Activated naive CD8-positive, alpha-beta T cell treated with anti-CD3 and anti-CD28 coated beads, Interleukin-2, amount 50 U/mL, for 24 hours (primary cell): Measurements from ENCODE around the gene LYRM1.
"Not testable (repeated sequence)": the region's sequence is repeated elsewhere in the genome, so short reads cannot be mapped to it uniquely, and the experiment has no call there.

Experiments used
- ATAC-seq: fragments of 150-1000 bp; cut with Tn5 transposase; one replicate; pipeline ENCODE4 v1.10.0; 2021
- DNase-seq: peaks from one replicate; pipeline ENCODE4 v3.0.0; 2021
- H3K27ac Mint-ChIP-seq: one replicate; pipeline ENCODE4 v1.8.0; 2021; ENCODE audit warnings: mild to moderate bottlenecking, mixed read lengths
- H3K27me3 Mint-ChIP-seq: one replicate; pipeline ENCODE4 v1.8.0; 2021; ENCODE audit warnings: mixed read lengths
- H3K36me3 Mint-ChIP-seq: one replicate; pipeline ENCODE4 v1.8.0; 2021; ENCODE audit warnings: low read depth, mixed read lengths
- H3K4me1 Mint-ChIP-seq: one replicate; pipeline ENCODE4 v1.8.0; 2021; ENCODE audit warnings: mixed read lengths
- H3K4me3 Mint-ChIP-seq: one replicate; pipeline ENCODE4 v1.8.0; 2021; ENCODE audit warnings: mild to moderate bottlenecking, moderate library complexity, mixed read lengths
- H3K9me3 Mint-ChIP-seq: one replicate; pipeline ENCODE4 v1.8.0; 2021; ENCODE audit warnings: mixed read lengths

Gene LYRM1

GRCh38 chr16:20900299-20901067 is at the start of gene LYRM1, which contains the start of gene DCUN1D3:
Gene LYRM1 (plus strand): TSS chr16:20900771. CDS start chr16:20915556, 14,785 bp downstream.
Gene DCUN1D3 (minus strand): TSS chr16:20900358. CDS start chr16:20862538, 37,820 bp downstream.
- H3K9me3 Mint-ChIP-seq, result no peaks in the 10 kb centered on the region
- ATAC-seq (peak; percentile 93), DNase-seq (peak; percentile 93)
- H3K27ac Mint-ChIP-seq, result peak within 1 kb of the TSS; percentile 99
- H3K4me1 Mint-ChIP-seq, result peaks cover 77% of the 10 kb centered on the region
- peak within 1 kb of the TSS; percentile 94 for H3K4me3 Mint-ChIP-seq
- H3K27me3 Mint-ChIP-seq, result no peaks in the 10 kb centered on the region
- peaks cover 34% of the 10 kb centered on the region for H3K36me3 Mint-ChIP-seq

DNA sequence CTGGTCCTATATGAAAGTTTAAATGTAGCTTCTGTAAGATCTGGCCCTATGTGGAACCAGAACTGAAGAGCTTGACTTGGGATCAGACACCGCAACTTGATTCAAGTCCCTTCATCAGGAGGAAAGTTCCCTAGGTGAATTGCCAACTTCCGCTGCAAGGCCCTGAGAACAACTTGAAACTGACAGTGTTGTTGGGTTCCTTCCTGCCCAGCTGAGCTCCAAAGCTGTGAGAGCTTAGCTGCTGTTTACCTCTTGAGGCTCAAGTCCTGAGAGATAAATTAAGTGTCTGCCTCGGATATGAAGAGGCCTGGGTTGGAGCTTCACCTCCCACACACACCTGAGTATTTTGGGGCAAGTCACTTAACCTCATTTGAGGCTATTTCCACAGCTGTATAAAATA is 49.6 kb upstream of the LYRM1 start:
- ATAC-seq (no peak), DNase-seq (no peak)
- H3K9me3 Mint-ChIP-seq, result no peaks in the 10 kb centered on the region
- peaks cover 8% of the 10 kb centered on the region for H3K36me3 Mint-ChIP-seq
- no peaks in the 10 kb centered on the region for H3K27me3 Mint-ChIP-seq
- no peak overlapping the region for H3K4me3 Mint-ChIP-seq
- H3K4me1 Mint-ChIP-seq, result peaks cover 5% of the 10 kb centered on the region
- no peak overlapping the region for H3K27ac Mint-ChIP-seq

DNA sequence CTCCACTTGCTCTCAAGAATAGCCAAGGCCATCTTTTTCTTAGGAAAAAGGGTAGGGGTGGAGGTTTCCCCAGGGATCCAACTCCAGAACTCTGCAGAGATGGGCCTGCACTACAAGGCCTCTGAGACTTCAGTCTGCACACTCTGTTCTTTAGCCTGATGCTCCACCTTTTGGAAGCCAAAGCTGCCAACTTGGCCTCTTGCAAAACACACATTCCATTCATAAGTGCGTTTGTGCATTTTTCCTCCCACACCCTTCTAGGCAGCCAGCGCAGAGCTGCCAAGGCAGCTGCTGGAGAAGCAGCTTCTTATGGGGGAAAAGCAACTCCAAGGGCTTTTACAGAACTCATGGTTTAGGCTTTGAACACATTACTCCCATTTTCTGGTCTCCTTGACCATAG is 49.0 kb upstream of the LYRM1 start:
- H3K36me3 Mint-ChIP-seq, result peaks cover 8% of the 10 kb centered on the region
- H3K27me3 Mint-ChIP-seq, result no peaks in the 10 kb centered on the region
- DNase-seq (no peak), ATAC-seq (no peak)
- H3K27ac Mint-ChIP-seq, result no peak overlapping the region
- H3K4me3 Mint-ChIP-seq, result no peak overlapping the region
- peaks cover 5% of the 10 kb centered on the region for H3K4me1 Mint-ChIP-seq
- H3K9me3 Mint-ChIP-seq, result no peaks in the 10 kb centered on the region

DNA sequence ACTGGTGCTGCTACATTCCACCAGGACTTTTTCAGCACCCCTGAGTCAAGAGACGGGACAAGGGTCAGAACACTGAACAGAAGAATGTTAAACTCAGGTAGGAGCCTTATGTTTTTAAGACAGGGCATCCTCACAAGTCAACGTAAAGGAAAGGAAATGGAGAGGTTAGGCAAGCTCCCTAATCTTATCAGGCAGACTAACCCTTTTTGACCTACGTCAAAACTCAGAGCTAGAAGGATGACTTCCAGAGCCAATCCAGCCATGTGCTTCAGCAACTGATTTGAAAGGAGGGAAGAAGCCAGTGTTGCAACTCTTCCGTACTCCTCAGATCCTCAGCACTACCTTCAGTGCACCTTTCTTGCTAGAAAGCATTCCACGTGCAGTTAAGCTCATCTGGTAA is 47.4 kb upstream of the LYRM1 start:
- Mint-ChIP-seq H3K4me1 (peaks cover 5% of the 10 kb centered on the region), H3K36me3 (peaks cover 8% of the 10 kb centered on the region), H3K9me3 (no peaks in the 10 kb centered on the region), H3K27me3 (no peaks in the 10 kb centered on the region), H3K4me3 (no peak overlapping the region), H3K27ac (no peak overlapping the region)
- no peak for DNase-seq
- ATAC-seq, result no peak

- no peak for DNase-seq
- H3K27me3 Mint-ChIP-seq, result no peaks in the 10 kb centered on the region
- no peak for ATAC-seq
- H3K9me3 Mint-ChIP-seq, result no peaks in the 10 kb centered on the region
- H3K4me1 Mint-ChIP-seq, result peaks cover 5% of the 10 kb centered on the region
- no peak overlapping the region for H3K4me3 Mint-ChIP-seq
- H3K36me3 Mint-ChIP-seq, result peaks cover 10% of the 10 kb centered on the region
- no peak overlapping the region for H3K27ac Mint-ChIP-seq
Measured at GRCh38 chr16:20853981-20854620, 46.5 kb upstream of the LYRM1 start.

- Mint-ChIP-seq H3K9me3 (no peaks in the 10 kb centered on the region), H3K27me3 (no peaks in the 10 kb centered on the region), H3K36me3 (peaks cover 18% of the 10 kb centered on the region), H3K27ac (no peak overlapping the region), H3K4me1 (peaks cover 4% of the 10 kb centered on the region), H3K4me3 (no peak overlapping the region)
- ATAC-seq (no peak), DNase-seq (no peak)
Measured at GRCh38 chr16:20854963-20855362, 45.6 kb upstream of the LYRM1 start.

- no peaks in the 10 kb centered on the region for H3K9me3 Mint-ChIP-seq
- DNase-seq (no peak), ATAC-seq (no peak)
- peaks cover 26% of the 10 kb centered on the region for H3K36me3 Mint-ChIP-seq
- no peak overlapping the region for H3K4me3 Mint-ChIP-seq
- H3K27me3 Mint-ChIP-seq, result no peaks in the 10 kb centered on the region
- no peak overlapping the region for H3K27ac Mint-ChIP-seq
- no peaks in the 10 kb centered on the region for H3K4me1 Mint-ChIP-seq
Measured at GRCh38 chr16:20857281-20857680, 43.3 kb upstream of the LYRM1 start.

DNA sequence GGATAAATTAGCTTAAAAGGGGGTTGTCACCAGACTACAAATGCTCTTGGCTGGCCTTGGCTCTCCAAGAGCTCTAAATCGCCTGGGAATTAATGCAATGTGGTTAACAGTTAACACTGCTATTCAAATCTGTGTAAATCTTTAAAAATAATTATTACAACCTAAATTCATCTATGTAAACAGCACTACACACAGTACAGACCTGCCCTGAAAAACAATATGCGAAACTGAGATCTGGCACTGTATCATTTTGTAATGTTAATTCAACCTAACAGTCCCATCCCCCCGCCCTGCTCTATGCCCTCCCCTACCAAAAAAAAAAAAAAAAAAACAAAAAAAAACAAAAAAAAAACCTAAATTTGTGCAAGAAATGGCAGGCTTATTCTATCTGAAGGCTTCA is 41.3 kb upstream of the LYRM1 start:
- H3K4me3 Mint-ChIP-seq, result no peak overlapping the region
- H3K27ac Mint-ChIP-seq, result no peak overlapping the region
- H3K27me3 Mint-ChIP-seq, result no peaks in the 10 kb centered on the region
- peaks cover 26% of the 10 kb centered on the region for H3K36me3 Mint-ChIP-seq
- H3K9me3 Mint-ChIP-seq, result no peaks in the 10 kb centered on the region
- H3K4me1 Mint-ChIP-seq, result peaks cover 4% of the 10 kb centered on the region
- DNase-seq, result no peak
- ATAC-seq, result no peak

DNA sequence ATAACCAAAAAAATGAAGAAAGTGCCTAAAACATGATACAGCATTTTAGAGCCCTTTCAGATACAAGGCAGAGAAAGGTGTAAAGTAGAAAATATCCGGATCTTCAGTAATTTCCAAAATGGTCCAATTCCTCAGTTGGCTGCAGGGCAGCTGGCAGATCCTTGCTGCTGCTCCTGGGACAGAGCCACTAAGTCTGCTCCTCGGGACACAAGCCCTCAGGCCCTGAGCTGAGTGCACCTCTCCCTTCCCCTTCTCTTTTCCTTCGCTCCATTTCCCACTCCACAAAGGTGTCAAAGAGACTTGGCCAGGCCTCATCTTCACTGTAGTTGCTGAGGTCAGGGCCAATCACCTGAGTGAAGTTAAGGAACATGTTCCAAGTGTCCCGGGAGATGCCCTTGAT is 40.9 kb upstream of the LYRM1 start:
- DNase-seq, result no peak
- no peak for ATAC-seq
- Mint-ChIP-seq H3K4me1 (peaks cover 8% of the 10 kb centered on the region), H3K27me3 (no peaks in the 10 kb centered on the region), H3K36me3 (peaks cover 26% of the 10 kb centered on the region), H3K9me3 (no peaks in the 10 kb centered on the region), H3K4me3 (no peak overlapping the region), H3K27ac (no peak overlapping the region)

DNA sequence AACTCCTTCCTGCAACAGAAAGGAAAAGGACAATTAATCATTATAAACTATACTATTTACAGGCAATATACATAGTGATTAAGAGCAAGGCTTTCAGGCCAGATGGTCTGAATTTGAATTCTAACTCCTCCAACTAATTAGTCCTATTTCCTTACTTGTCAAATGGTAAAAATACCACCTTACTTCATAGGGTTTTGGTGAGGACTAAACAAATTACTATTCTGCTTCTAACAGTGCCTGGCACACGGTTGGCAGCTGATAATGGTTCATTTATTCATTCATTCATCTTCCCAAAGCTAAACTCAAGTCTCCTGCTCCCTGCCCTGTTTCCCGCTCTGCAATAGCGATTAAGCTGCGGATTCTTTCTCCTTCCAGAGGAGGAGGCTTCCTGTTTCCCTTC is 40.2 kb upstream of the LYRM1 start:
- Mint-ChIP-seq H3K9me3 (no peaks in the 10 kb centered on the region), H3K27me3 (no peaks in the 10 kb centered on the region), H3K27ac (no peak overlapping the region), H3K36me3 (peaks cover 22% of the 10 kb centered on the region), H3K4me3 (no peak overlapping the region), H3K4me1 (peaks cover 9% of the 10 kb centered on the region)
- no peak for ATAC-seq
- DNase-seq, result no peak

DNA sequence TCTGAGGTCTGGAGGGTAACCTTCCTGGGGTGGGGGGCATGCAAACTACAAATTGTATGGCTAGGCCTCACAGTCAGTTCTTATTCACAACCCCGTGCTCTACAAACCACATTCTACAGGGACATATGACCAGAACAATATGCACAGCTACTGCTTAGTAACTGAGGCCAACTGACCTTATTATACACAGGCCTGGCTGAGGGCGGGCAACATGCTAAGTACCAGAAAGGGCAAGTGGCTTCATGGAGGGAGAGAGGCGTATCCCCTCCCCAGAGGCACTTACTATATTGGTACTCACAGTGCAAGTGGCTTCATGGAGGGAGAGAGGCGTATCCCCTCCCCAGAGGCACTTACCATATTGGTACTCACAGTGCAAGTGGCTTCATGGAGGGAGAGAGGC is 39.6 kb upstream of the LYRM1 start:
- H3K9me3 Mint-ChIP-seq, H3K27ac Mint-ChIP-seq, H3K27me3 Mint-ChIP-seq, DNase-seq, H3K4me3 Mint-ChIP-seq, ATAC-seq: not testable (repeated sequence)
- Mint-ChIP-seq H3K4me1 (peaks cover 16% of the 10 kb centered on the region), H3K36me3 (peaks cover 18% of the 10 kb centered on the region)

DNA sequence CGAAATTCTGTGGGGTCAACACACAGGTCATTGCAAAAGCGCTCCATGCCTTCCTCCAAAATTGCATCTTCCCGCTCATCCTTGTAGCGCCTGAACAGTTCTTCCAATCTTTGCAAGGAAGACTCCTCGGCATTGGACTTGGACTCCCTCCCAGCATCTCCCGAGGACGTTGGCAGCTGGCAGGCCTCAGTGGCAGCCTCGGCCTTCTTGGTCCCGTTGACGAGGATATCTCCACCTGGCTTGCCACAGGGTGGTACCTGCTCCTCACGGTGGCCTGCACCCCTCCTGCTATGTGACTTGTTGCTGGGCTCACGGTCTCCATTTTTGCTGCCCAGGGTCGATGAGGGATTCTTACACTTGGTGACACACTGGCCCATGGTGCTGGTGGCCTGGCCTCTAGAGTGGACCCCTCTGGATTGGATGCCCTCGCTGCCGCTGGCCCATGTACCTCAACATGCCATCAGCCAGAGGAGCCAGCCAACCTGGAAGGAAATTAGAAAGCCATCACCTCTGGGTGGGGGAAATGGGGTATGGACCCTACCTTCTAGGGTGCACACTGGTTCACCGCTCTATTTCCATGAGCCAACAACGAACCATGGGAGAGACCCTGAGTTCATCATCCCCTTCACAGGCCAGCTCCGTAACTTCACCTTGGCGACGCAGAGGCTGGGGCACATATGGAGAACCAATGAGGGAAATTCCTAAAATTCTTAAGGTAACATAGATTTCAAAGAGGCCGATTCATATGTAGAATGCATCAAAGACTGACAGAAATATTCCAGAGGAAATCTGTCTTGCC is 38.2 kb upstream of the LYRM1 start:
- DNase-seq (no peak), ATAC-seq (no peak)
- Mint-ChIP-seq H3K4me1 (peaks cover 25% of the 10 kb centered on the region), H3K27me3 (no peaks in the 10 kb centered on the region), H3K27ac (no peak overlapping the region), H3K9me3 (no peaks in the 10 kb centered on the region), H3K4me3 (no peak overlapping the region), H3K36me3 (peaks cover 20% of the 10 kb centered on the region)

- DNase-seq, H3K9me3 Mint-ChIP-seq, H3K27ac Mint-ChIP-seq, H3K27me3 Mint-ChIP-seq, H3K4me3 Mint-ChIP-seq, ATAC-seq: not testable (repeated sequence)
- peaks cover 15% of the 10 kb centered on the region for H3K36me3 Mint-ChIP-seq
- H3K4me1 Mint-ChIP-seq, result peaks cover 28% of the 10 kb centered on the region
Measured at GRCh38 chr16:20864376-20864775, 36.2 kb upstream of the LYRM1 start.

DNA sequence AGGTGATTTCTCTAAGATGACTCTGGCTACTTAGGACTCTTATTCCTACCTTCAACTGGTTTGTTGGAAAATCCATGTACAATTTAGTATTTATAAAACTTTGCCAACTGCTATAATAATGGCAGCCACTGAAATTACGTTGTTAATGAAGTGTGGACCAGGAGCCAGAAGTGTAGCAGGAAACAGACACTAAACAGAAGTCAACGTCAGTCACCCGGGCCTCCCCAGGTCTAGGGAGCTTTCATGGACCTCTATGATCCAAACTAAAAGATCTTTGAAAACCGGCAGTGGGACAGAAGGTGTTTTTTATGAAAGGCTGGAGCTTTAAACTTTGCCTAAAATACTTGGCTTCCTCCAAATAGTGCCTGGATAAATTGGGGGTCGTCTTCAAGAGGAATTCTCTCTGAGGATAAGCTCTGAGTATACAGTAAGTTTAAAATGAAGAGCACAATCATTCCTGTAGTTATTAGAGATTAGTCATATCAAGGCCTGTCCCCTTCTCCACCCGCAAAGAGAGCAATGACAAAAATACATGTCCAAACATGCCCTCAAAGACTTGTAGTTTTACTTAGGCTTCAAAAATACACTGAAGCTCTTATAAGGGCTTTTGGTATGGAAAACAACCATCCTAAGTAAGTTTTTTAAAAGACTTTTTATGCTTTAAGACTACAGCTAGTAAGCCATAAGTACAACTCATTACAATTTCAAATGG is 35.0 kb upstream of the LYRM1 start:
- Mint-ChIP-seq H3K4me3 (no peak overlapping the region), H3K36me3 (peaks cover 7% of the 10 kb centered on the region), H3K27ac (peak overlapping the region; percentile 43), H3K4me1 (peaks cover 29% of the 10 kb centered on the region), H3K27me3 (no peaks in the 10 kb centered on the region), H3K9me3 (no peaks in the 10 kb centered on the region)
- ATAC-seq, result peak; percentile 43
- DNase-seq, result no peak
